ENCODE results near the gene AMH. TPM values are rescaled to one million over a fixed set of nuclear protein-coding genes. Genes with fewer than 3 reads are reported as not detected.

Gene AMH
- total and polyA plus RNA-seq, 2 of the 4 experiments (the other 2 are of a cell fraction), result 0.86 TPM; not detected in 1

DNA sequence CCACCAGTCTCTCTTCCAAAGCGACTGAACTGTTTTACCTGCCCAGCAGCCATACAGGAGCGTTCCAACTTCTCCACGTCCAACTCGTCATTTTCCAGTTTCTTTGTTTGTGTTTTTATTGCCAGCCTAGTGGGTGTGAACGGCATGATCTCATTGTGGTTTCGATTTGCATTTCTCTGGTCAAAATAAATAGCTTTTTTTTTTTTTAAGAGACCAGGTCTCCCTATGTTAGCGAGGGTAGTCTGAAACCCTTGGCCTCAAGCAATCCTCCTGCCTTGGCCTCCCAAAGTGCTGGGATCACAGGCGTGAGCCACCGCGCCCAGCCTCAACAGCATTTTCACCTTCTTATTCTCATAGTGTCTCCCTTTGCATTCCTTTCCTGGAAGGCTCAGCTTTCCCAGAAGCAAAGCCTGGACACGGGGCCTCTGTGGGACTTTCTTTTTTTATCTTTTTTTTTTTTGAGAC, 11.2 kb downstream of the AMH start:
- CTCF ChIA-PET, result interaction anchor here (0.6 kb wide), 1 partner anchor 1458 kb away, joined by 5 read pairs; no protein-coding TSS in a partner anchor
- no TSS peak for BruUV-seq (replicated peaks)

More for the DNA sequence above, 11.2 kb downstream of the AMH start:
- Histone ChIP-seq H3K23ac (ENCODE audit: low read depth, low read length) (no peak overlapping the region), H4K20me1 (ENCODE audit: insufficient read depth, low read length) (no peaks in the 10 kb centered on the region), H2BK120ac (ENCODE audit: low read depth, low read length) (no peak overlapping the region), H2AFZ (replicated peaks; ENCODE audit: low read length, poor library complexity) (no peak overlapping the region), H3K27ac (ENCODE audit: insufficient read depth, low read length) (no peak overlapping the region), H3K9me1 (ENCODE audit: insufficient read depth, low read length) (no peaks in the 10 kb centered on the region), H2BK15ac (ENCODE audit: low read depth, low read length) (no peak overlapping the region), H2BK5ac (ENCODE audit: low read depth, low read length, poor library complexity, severe bottlenecking) (no peak overlapping the region), H3K27me3 (ENCODE audit: control insufficient read depth, insufficient read depth, low read length) (no peaks in the 10 kb centered on the region), H3K56ac (ENCODE audit: extremely low read depth, insufficient read depth, low read length) (no peak overlapping the region), H3K79me1 (ENCODE audit: low read depth in 1 of 2, low read length in 2 of 2) (no peaks in the 10 kb centered on the region), H3K36me3 (ENCODE audit: control insufficient read depth, insufficient read depth, low read length) (no peaks in the 10 kb centered on the region), H3K4me2 (ENCODE audit: low read depth, low read length) (no peak overlapping the region), H3K14ac (replicated peaks; ENCODE audit: low read depth, low read length) (no peak overlapping the region), H4K5ac (ENCODE audit: low read depth, low read length) (no peak overlapping the region), H3K18ac (ENCODE audit: low read depth, low read length) (no peak overlapping the region), H4K8ac (ENCODE audit: low read depth in 2 of 2, low read length in 2 of 2) (no peak overlapping the region), H3K9ac (ENCODE audit: low read depth, low read length) (no peak overlapping the region), H2AK9ac (replicated peaks; ENCODE audit: low read depth, low read length, poor library complexity) (no peak overlapping the region), H3K4ac (ENCODE audit: low read depth, low read length) (no peak overlapping the region), H3K9me3 (ENCODE audit: control insufficient read depth, insufficient read depth, low read length) (no peaks in the 10 kb centered on the region), H2AK5ac (ENCODE audit: low read depth, low read length) (no peak overlapping the region), H3K4me1 (ENCODE audit: control insufficient read depth, insufficient read depth, low read length) (no peaks in the 10 kb centered on the region), H3K4me3 (ENCODE audit: insufficient read depth, low read depth, low read length) (no peak overlapping the region), H2BK20ac (ENCODE audit: low read depth, low read length) (no peak overlapping the region), H4K91ac (ENCODE audit: insufficient read depth, low read depth, low read length) (no peak overlapping the region)
- POLR2A ChIA-PET (ENCODE audit: unreplicated experiment), result interaction anchor here (0.6 kb wide), 1 partner anchor 10 kb away, joined by 3 read pairs; no protein-coding TSS in a partner anchor
- intact Hi-C loops (cut with micrococcal nuclease) (no loop called here), in situ Hi-C loops (cut with MboI; ENCODE audit: low sequenced_read_pairs) (no loop called here), dilution Hi-C loops (cut with HindIII; ENCODE audit: low sequenced_read_pairs, unreplicated experiment) (no loop called here)
- 67% methylated on average over 3 of the region's 11 CpGs; no CpG with 5 or more reads in 1 of the 2 experiments for WGBS, 2 experiments (ENCODE audit: extremely low coverage in 2 of 2, insufficient read length in 1 of 2)
- ATAC-seq (ENCODE audit: low read depth), result no peak
- no peak for TF ChIP-seq USF2 (IDR thresholded peaks at IDR 0.05; ENCODE audit: low read depth, low read length)
- no peak for TF ChIP-seq NFE2L2 (IDR thresholded peaks at IDR 0.05; ENCODE audit: low read depth, low read length)
- no peak for TF ChIP-seq MXI1 (IDR thresholded peaks at IDR 0.05; ENCODE audit: borderline replicate concordance, low read depth, low read length)
- TF ChIP-seq MAFK (IDR thresholded peaks at IDR 0.05; ENCODE audit: low read depth, low read length), result no peak
- TF ChIP-seq RAD21 (IDR thresholded peaks at IDR 0.05; ENCODE audit: low read length), result no peak
- no peak for TF ChIP-seq SMC3 (IDR thresholded peaks at IDR 0.05; ENCODE audit: low read depth, low read length)
- no peak for TF ChIP-seq MAZ (IDR thresholded peaks at IDR 0.05; ENCODE audit: borderline replicate concordance, low read depth, low read length)
- TF ChIP-seq FOS (IDR thresholded peaks at IDR 0.05; ENCODE audit: low read depth, low read length), result no peak
- TF ChIP-seq CHD1 (IDR thresholded peaks at IDR 0.05; ENCODE audit: low read depth, low read length), result no peak
- no peak for TF ChIP-seq BHLHE40 (IDR thresholded peaks at IDR 0.05; ENCODE audit: low read depth, low read length)
- TF ChIP-seq RFX5 (IDR thresholded peaks at IDR 0.05; ENCODE audit: low read depth, low read length), result no peak
- no peak for TF ChIP-seq RCOR1 (IDR thresholded peaks at IDR 0.05; ENCODE audit: insufficient replicate concordance, low read length)
- TF ChIP-seq, protein P1, sequence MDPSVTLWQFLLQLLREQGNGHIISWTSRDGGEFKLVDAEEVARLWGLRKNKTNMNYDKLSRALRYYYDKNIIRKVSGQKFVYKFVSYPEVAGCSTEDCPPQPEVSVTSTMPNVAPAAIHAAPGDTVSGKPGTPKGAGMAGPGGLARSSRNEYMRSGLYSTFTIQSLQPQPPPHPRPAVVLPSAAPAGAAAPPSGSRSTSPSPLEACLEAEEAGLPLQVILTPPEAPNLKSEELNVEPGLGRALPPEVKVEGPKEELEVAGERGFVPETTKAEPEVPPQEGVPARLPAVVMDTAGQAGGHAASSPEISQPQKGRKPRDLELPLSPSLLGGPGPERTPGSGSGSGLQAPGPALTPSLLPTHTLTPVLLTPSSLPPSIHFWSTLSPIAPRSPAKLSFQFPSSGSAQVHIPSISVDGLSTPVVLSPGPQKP (IDR thresholded peaks at IDR 0.05; ENCODE audit: borderline replicate concordance, low read depth, low read length), result no peak
- TF ChIP-seq CEBPB (IDR thresholded peaks at IDR 0.05; ENCODE audit: low read depth, low read length), result no peak
- TF ChIP-seq, protein P2, sequence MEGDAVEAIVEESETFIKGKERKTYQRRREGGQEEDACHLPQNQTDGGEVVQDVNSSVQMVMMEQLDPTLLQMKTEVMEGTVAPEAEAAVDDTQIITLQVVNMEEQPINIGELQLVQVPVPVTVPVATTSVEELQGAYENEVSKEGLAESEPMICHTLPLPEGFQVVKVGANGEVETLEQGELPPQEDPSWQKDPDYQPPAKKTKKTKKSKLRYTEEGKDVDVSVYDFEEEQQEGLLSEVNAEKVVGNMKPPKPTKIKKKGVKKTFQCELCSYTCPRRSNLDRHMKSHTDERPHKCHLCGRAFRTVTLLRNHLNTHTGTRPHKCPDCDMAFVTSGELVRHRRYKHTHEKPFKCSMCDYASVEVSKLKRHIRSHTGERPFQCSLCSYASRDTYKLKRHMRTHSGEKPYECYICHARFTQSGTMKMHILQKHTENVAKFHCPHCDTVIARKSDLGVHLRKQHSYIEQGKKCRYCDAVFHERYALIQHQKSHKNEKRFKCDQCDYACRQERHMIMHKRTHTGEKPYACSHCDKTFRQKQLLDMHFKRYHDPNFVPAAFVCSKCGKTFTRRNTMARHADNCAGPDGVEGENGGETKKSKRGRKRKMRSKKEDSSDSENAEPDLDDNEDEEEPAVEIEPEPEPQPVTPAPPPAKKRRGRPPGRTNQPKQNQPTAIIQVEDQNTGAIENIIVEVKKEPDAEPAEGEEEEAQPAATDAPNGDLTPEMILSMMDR (conservative IDR thresholded peaks at IDR 0.05; ENCODE audit: low read depth, low read length), result no peak
- no peak for TF ChIP-seq POLR2A (IDR thresholded peaks at IDR 0.05; ENCODE audit: low read depth, low read length)
- DNase-seq, result no peak

Data from IMR-90 (cell line).